ENCODE measurements around the gene PSMB9.

PSMB9 gene

DNA sequence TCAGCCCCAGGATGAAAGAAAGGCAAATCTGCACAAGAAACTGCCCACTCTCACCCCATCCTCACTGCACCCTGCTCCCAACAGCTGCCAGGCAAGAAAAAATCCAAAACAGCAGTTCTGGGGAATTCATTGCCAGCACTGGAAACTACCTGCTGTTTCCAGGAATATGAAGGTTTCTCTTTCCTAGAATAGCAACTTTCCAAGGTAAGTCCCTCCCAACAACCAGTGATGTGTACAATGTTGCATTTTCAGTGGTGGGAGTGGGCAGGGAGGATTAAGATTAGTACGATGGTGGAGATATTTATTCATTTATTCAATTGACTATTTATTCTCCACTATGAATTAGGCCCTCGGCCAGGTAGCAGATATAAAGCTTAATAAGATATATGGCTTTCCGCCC, 27.0 kb upstream of the PSMB9 start:
- no peaks in the 10 kb centered on the region for H3K4me1 ChIP-seq (ENCODE audit: control insufficient read depth in 1 of 2, insufficient read depth in 2 of 2, low read length in 2 of 2)
- H3K27ac ChIP-seq (ENCODE audit: low read length): no peak overlapping the region
- peaks cover 35 to 46% of the 10 kb centered on the region in 2 donors for H3K36me3 ChIP-seq (ENCODE audit: control insufficient read depth in 1 of 2, insufficient read depth in 2 of 2, low read length in 2 of 2)
- no peaks in the 10 kb centered on the region for H3K27me3 ChIP-seq (ENCODE audit: low read depth, low read length)
- H3K9me3 ChIP-seq (ENCODE audit: control insufficient read depth in 1 of 2, low read length in 2 of 2): no peaks in the 10 kb centered on the region
- no peak overlapping the region for H3K4me3 ChIP-seq (ENCODE audit: low read depth in 1 of 2, low read length in 2 of 2)

DNA sequence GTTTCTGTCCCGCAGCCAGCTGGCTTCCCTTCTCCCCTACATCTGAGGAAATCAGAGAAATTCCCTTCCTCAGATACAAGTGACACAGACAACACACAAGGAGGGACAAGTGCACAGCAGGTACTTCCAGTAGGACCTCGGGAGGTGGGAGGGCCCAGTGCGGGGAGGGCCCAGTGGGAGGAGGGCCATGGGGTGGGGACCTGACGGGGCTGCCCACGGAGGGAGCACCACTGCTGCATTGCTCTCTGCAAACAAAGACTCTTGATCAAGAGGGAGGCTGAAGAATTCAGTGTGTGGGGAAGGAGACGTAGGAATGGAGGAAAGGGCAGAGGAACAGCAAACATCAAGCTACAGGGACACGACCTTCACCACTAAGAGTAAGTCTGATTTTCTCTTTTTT, 24.5 kb upstream of the PSMB9 start:
- Histone ChIP-seq H3K27ac (ENCODE audit: low read length) (no peak overlapping the region), H3K9me3 (ENCODE audit: control insufficient read depth in 1 of 2, low read length in 2 of 2) (no peaks in the 10 kb centered on the region), H3K4me1 (ENCODE audit: control insufficient read depth in 1 of 2, insufficient read depth in 2 of 2, low read length in 2 of 2) (no peaks in the 10 kb centered on the region), H3K27me3 (ENCODE audit: low read depth, low read length) (no peaks in the 10 kb centered on the region), H3K4me3 (ENCODE audit: low read depth in 1 of 2, low read length in 2 of 2) (no peak overlapping the region), H3K36me3 (ENCODE audit: control insufficient read depth in 1 of 2, insufficient read depth in 2 of 2, low read length in 2 of 2) (peaks cover 40 to 54% of the 10 kb centered on the region in 2 donors)

- Histone ChIP-seq H3K27me3 (ENCODE audit: low read depth, low read length) (no peaks in the 10 kb centered on the region), H3K4me3 (ENCODE audit: low read depth in 1 of 2, low read length in 2 of 2) (no peak overlapping the region), H3K36me3 (ENCODE audit: control insufficient read depth in 1 of 2, insufficient read depth in 2 of 2, low read length in 2 of 2) (peaks cover 45 to 54% of the 10 kb centered on the region in 2 donors), H3K4me1 (ENCODE audit: control insufficient read depth in 1 of 2, insufficient read depth in 2 of 2, low read length in 2 of 2) (no peaks in the 10 kb centered on the region), H3K9me3 (ENCODE audit: control insufficient read depth in 1 of 2, low read length in 2 of 2) (no peaks in the 10 kb centered on the region), H3K27ac (ENCODE audit: low read length) (no peak overlapping the region)
Measured at GRCh38 chr6:32830017-32830416, 24.0 kb upstream of the PSMB9 start.

DNA sequence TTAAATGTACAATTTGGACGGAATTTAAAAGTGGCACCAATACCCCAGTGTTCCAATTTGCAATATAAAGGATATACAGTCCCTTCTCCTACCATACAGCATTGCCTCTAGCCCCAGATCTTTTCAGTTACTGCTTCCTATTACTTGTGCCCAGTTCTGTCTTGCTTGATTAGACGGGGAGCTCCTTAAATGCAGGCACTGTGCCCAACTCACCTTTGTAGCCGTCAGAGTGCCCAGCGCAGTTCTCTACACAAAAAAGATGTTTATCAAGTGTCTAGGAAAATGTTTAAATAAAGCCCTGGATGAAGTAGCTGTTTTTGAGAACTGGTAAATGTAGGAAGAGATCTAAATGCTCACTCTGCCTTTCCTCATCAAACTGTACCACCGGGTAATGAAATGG, 23.1 kb upstream of the PSMB9 start:
- Histone ChIP-seq H3K27ac (ENCODE audit: low read length) (no peak overlapping the region), H3K27me3 (ENCODE audit: low read depth, low read length) (no peaks in the 10 kb centered on the region), H3K9me3 (ENCODE audit: control insufficient read depth in 1 of 2, low read length in 2 of 2) (no peaks in the 10 kb centered on the region), H3K4me1 (ENCODE audit: control insufficient read depth in 1 of 2, insufficient read depth in 2 of 2, low read length in 2 of 2) (no peaks in the 10 kb centered on the region), H3K36me3 (ENCODE audit: control insufficient read depth in 1 of 2, insufficient read depth in 2 of 2, low read length in 2 of 2) (peaks cover 49 to 58% of the 10 kb centered on the region in 2 donors), H3K4me3 (ENCODE audit: low read depth in 1 of 2, low read length in 2 of 2) (no peak overlapping the region)

DNA sequence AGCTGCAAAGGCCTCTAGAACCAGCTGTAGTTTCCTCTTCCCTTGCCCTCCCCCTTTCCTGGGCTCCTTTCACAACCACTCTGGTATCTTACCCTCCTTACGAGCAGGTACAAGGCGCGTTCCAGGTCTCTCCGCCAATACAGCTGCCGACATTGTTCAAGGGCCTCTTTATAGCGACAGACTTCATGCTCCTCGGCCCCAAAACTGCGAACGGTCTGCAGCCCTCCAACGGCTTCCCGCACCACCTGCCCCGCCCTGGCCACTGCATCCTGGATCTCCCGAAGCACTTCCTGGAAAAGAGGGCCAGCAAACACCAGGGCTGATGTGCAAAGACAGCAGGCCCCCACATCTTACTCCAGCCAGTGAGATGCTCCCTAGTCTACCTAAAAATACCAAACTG, 21.5 kb upstream of the PSMB9 start:
- Histone ChIP-seq H3K27ac (ENCODE audit: low read length) (no peak overlapping the region), H3K36me3 (ENCODE audit: control insufficient read depth in 1 of 2, insufficient read depth in 2 of 2, low read length in 2 of 2) (peaks cover 43 to 55% of the 10 kb centered on the region in 2 donors)

GRCh38 chr6:32833664-32834063, 20.3 kb upstream of the PSMB9 start:
- no peaks in the 10 kb centered on the region for H3K9me3 ChIP-seq (ENCODE audit: control insufficient read depth in 1 of 2, low read length in 2 of 2)
- H3K36me3 ChIP-seq (ENCODE audit: control insufficient read depth in 1 of 2, insufficient read depth in 2 of 2, low read length in 2 of 2): peaks cover 41 to 49% of the 10 kb centered on the region in 2 donors
- H3K4me1 ChIP-seq (ENCODE audit: control insufficient read depth in 1 of 2, insufficient read depth in 2 of 2, low read length in 2 of 2): peaks cover 0 to 6% of the 10 kb centered on the region in 2 donors
- H3K4me3 ChIP-seq (ENCODE audit: low read depth in 1 of 2, low read length in 2 of 2): no peak overlapping the region
- no peak overlapping the region for H3K27ac ChIP-seq (ENCODE audit: low read length)
- no peaks in the 10 kb centered on the region for H3K27me3 ChIP-seq (ENCODE audit: low read depth, low read length)

More for the DNA sequence above, 21.5 kb upstream of the PSMB9 start:
- H3K4me1 ChIP-seq (ENCODE audit: control insufficient read depth in 1 of 2, insufficient read depth in 2 of 2, low read length in 2 of 2): peaks cover 0 to under 1% of the 10 kb centered on the region in 2 donors
- H3K4me3 ChIP-seq (ENCODE audit: low read depth in 1 of 2, low read length in 2 of 2): no peak overlapping the region
- no peaks in the 10 kb centered on the region for H3K9me3 ChIP-seq (ENCODE audit: control insufficient read depth in 1 of 2, low read length in 2 of 2)
- H3K27me3 ChIP-seq (ENCODE audit: low read depth, low read length): no peaks in the 10 kb centered on the region

DNA sequence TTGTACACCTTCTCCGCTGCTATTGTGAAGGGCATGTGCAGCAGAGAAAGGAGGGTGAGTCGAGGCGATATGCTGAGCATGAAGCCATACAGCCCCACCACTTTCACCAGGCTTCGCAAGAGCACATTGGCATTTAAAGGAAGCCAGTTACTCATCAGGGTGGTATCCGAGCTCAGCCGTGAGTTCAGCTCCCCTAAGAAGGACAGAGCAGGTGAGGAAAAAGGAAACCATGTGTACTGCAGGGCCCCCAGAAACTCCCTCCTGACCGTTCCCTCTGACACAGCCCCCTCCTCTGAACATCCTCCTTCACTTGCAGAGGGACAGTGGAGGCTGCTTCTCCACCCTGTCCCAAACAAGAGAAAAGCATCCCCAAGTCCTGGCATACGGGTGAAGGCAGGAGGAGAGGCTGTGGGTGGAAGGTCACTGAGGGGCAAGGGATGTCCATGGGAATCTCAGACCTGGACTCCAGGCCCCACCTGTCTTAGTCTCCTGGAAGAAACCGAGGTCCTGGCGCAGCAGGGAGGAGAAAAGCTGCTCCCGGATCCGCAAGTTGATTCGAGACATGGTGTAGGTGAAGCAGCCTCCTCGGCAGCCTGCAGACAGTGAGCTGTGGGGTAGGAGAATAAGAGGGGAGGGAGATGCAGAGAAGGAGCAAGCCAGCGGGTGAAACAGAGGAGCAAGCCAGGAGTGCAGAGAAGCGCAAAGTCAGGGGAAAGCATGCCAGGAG, 18.7 kb upstream of the PSMB9 start:
- Histone ChIP-seq H3K27ac (ENCODE audit: low read length) (no peak overlapping the region), H3K27me3 (ENCODE audit: low read depth, low read length) (no peaks in the 10 kb centered on the region), H3K9me3 (ENCODE audit: control insufficient read depth in 1 of 2, low read length in 2 of 2) (no peaks in the 10 kb centered on the region), H3K4me1 (ENCODE audit: control insufficient read depth in 1 of 2, insufficient read depth in 2 of 2, low read length in 2 of 2) (peaks cover 0 to 6% of the 10 kb centered on the region in 2 donors), H3K36me3 (ENCODE audit: control insufficient read depth in 1 of 2, insufficient read depth in 2 of 2, low read length in 2 of 2) (peaks cover 32 to 34% of the 10 kb centered on the region in 2 donors), H3K4me3 (ENCODE audit: low read depth in 1 of 2, low read length in 2 of 2) (no peak overlapping the region)

- no peaks in the 10 kb centered on the region for H3K27me3 ChIP-seq (ENCODE audit: low read depth, low read length)
- H3K9me3 ChIP-seq (ENCODE audit: control insufficient read depth in 1 of 2, low read length in 2 of 2): no peaks in the 10 kb centered on the region
- no peak overlapping the region for H3K4me3 ChIP-seq (ENCODE audit: low read depth in 1 of 2, low read length in 2 of 2)
- H3K27ac ChIP-seq (ENCODE audit: low read length): no peak overlapping the region
- peaks cover under 1 to 8% of the 10 kb centered on the region in 2 donors for H3K4me1 ChIP-seq (ENCODE audit: control insufficient read depth in 1 of 2, insufficient read depth in 2 of 2, low read length in 2 of 2)
- H3K36me3 ChIP-seq (ENCODE audit: control insufficient read depth in 1 of 2, insufficient read depth in 2 of 2, low read length in 2 of 2): peaks cover 30 to 34% of the 10 kb centered on the region in 2 donors
Measured at GRCh38 chr6:32836873-32837272, 17.1 kb upstream of the PSMB9 start.

GRCh38 chr6:32837651-32838113, 16.3 kb upstream of the PSMB9 start:
- Histone ChIP-seq H3K27me3 (ENCODE audit: low read depth, low read length) (no peaks in the 10 kb centered on the region), H3K9me3 (ENCODE audit: control insufficient read depth in 1 of 2, low read length in 2 of 2) (no peaks in the 10 kb centered on the region), H3K4me3 (ENCODE audit: low read depth in 1 of 2, low read length in 2 of 2) (peak overlapping the region; percentile 71 to 73), H3K36me3 (ENCODE audit: control insufficient read depth in 1 of 2, insufficient read depth in 2 of 2, low read length in 2 of 2) (peaks cover 34 to 37% of the 10 kb centered on the region in 2 donors), H3K27ac (ENCODE audit: low read length) (peak overlapping the region; percentile 74), H3K4me1 (ENCODE audit: control insufficient read depth in 1 of 2, insufficient read depth in 2 of 2, low read length in 2 of 2) (peaks cover 9 to 14% of the 10 kb centered on the region in 2 donors)

DNA sequence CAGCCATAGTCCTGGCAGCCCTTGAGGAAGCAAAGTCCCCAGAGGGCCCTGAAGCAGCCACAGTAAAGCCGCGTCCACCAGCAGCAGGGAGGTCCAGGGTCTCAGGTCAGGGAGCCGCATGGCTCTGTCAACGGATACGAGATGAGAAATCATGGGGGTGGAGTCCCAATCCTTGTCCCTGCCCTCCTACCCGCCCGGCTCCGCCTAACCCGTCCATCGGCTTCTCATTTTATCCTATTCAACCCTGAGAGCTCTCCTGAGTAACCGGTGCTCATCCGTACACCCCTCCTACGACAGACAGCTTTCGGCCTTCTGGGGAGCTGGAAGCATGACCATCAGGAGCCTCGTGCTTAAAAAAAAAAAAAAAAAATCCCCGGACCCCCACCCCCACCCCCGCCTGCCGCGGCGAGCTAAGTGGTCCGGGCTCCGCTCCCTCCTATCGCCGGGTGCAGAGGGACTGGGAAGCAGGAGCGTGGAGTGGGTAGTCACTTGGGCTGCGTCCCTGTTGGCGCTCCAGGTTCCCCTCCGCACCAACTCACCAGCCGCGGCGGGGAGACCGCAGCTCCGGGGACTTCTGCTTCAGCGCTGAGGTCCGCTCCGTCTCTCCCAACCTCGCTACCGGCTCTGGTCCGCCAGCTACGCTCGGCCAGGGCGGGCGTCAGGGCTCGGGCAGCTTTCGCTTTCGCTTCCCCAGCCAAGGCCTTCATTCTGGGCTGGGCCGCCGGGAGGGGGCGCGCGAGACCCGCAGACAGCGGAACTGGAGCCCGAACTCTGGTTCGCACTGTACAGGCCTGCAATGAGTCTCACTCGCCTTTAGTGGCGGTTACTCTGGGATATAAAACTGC, 15.7 kb upstream of the PSMB9 start, which contains the start of gene TAP2:
Gene TAP2 (minus strand): TSS at position 626 of the 845 bp plus-strand sequence. CDS start 506 bp downstream, at position 120.
- Histone ChIP-seq H3K27me3 (ENCODE audit: low read depth, low read length) (no peaks in the 10 kb centered on the region), H3K9me3 (ENCODE audit: control insufficient read depth in 1 of 2, low read length in 2 of 2) (no peaks in the 10 kb centered on the region), H3K4me3 (ENCODE audit: low read depth in 1 of 2, low read length in 2 of 2) (peak within 1 kb of the TSS; percentile 71 to 73), H3K36me3 (ENCODE audit: control insufficient read depth in 1 of 2, insufficient read depth in 2 of 2, low read length in 2 of 2) (peaks cover 31 to 38% of the 10 kb centered on the region in 2 donors), H3K4me1 (ENCODE audit: control insufficient read depth in 1 of 2, insufficient read depth in 2 of 2, low read length in 2 of 2) (peaks cover 10 to 20% of the 10 kb centered on the region in 2 donors), H3K27ac (ENCODE audit: low read length) (peak within 1 kb of the TSS; percentile 74)

DNA sequence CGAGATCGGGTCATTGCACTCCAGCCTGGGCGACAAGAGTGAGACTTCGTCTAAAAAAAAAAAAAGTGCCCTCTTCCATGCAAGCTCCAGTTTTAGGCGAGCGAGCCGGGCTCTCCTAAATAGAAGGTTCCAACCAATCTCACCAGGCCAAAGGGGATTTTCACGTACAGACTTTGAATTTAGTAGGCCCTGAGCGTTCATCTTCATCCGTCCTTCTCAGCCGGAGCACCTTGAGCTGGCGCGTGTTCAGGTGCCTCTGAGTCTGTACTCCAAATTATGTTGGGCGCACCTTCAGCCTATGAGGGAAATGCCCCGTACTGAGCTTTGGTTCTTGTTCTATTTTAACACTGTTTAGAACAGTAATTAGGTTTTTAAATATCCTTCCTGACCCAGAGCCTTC, 14.6 kb upstream of the PSMB9 start:
- Histone ChIP-seq H3K36me3 (ENCODE audit: control insufficient read depth in 1 of 2, insufficient read depth in 2 of 2, low read length in 2 of 2) (peaks cover 31 to 33% of the 10 kb centered on the region in 2 donors), H3K4me1 (ENCODE audit: control insufficient read depth in 1 of 2, insufficient read depth in 2 of 2, low read length in 2 of 2) (peaks cover 10 to 21% of the 10 kb centered on the region in 2 donors), H3K27me3 (ENCODE audit: low read depth, low read length) (no peaks in the 10 kb centered on the region), H3K4me3 (ENCODE audit: low read depth in 1 of 2, low read length in 2 of 2) (no peak overlapping the region), H3K27ac (ENCODE audit: low read length) (no peak overlapping the region), H3K9me3 (ENCODE audit: control insufficient read depth in 1 of 2, low read length in 2 of 2) (no peaks in the 10 kb centered on the region)
